HG03108 (cell line): Measurements from ENCODE around the gene RASSF6.
"Not testable (repeated sequence)": the region's sequence is repeated elsewhere in the genome, so short reads cannot be mapped to it uniquely, and the experiment has no call there.

Experiments used
- ATAC-seq: cut with Tn5 transposase; IDR thresholded peaks from one replicate; pipeline ENCODE4 v1.9.1; 2021; ENCODE audit warnings: moderate library complexity; ENCODE audit not compliant: unreplicated experiment

Gene RASSF6, protein sequence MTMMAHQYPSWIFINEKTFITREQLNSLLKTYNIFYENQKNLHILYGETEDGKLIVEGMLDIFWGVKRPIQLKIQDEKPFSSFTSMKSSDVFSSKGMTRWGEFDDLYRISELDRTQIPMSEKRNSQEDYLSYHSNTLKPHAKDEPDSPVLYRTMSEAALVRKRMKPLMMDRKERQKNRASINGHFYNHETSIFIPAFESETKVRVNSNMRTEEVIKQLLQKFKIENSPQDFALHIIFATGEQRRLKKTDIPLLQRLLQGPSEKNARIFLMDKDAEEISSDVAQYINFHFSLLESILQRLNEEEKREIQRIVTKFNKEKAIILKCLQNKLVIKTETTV

DNA sequence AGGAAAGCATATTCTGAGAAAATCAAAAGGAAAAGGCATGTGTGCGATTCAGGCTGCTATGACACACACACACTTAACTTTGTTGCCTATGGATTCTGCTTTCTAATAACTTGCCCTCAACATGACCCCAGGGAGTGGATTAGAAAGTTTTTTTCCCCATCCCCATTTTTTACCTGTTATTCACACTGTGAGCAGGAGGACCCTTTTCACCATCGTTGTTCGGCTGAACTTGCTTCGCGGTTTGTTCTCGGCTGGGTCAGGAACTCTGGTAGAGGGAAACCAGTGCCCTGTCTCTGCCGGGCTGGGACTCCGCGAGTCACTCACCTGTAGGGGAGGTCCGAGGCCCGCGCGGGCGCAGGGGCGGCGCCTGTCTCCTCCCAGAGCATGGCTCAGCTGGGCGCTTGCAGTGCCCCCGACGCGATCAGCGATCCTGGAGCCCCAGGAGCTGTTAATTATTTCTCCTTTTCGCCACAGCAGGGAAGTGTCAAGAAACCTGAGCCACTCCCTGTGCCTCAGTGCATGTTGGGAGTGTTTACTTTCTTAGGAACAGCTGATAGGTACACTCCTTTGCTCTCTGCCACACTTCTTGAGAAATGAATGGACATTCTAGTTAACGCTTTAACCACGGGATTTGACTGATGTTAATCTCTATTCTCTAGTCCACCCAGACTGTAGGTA, at the start of gene RASSF6:
Gene RASSF6, minus strand, starts transcription at position 322 of the 678 bp plus-strand sequence. CDS start 8,641 bp downstream, outside the sequence.
- peak; percentile 93 for ATAC-seq

DNA sequence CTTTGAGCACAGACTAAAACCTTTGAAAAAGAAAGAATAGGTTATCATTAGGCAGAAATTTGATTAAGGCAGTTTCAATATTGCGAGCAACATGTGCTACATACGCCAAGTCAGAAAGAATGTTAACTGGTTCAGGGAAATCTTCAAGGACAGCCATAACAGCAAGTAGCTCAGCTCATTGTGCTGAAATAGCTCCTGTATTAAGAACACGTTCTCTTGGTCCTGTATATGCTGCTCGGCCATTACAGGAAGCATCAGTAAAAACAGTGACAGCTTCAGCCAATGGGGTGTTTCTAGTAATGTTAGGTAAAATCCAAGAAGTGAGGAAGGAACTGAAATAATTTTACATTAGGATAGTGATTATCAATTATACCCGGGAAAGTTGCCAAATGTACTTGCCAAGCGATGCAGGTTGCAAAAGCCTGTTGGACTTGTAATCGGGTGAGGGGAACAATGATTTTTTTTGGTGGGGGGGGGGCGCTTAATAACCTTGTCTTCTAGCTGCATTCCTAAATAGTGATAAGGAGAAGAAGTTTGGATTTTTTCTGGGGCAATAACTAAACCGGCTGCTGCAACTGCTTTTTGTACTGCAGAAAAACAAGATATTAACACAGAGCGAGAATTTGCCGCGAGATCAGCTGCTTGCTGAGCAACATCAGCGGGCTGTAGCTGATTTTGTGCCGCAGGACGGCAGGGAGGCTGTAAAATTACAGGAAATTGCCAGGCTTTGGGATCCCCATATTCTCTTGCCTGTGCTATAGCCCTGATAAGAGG, 49.4 kb upstream of the RASSF6 start:
- ATAC-seq = no peak

DNA sequence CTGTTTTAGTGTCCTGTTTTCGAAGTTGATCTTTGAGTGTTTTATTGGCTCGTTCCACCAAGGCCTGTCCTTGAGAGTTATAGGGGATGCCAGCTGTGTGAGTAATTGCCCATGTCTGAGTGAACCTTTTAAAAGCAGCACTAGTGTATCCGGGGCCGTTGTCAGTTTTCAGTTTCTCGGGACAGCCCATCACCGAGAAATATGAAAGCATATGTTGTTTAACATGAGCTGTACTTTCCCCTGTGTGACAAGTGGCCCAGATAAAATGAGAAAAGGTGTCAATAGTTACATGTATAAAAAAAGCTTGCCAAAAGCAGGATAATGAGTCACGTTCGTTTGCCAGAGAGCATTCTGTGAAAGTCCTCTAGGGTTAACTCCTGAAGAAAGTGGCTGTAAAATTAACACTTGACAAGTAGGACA, 48.6 kb upstream of the RASSF6 start:
- ATAC-seq = no peak

DNA sequence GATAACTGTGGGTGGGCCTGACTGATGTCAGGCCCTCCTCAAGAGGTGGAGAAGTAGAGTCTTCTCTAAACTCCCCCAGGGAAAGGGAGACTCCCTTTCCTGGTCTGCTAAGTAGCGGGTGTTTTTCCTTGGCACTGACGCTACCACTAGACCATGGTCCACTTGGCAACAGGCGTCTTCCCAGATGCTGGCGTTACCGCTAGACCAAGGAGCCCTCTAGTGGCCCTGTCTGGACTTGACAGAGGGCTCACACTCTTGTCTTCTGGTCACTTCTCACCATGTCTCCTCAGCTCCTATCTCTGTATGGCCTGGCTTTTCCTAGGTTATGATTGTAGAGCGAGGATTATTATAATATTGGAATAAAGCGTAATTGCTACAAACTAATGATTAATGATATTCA, 45.7 kb upstream of the RASSF6 start:
- ATAC-seq = not testable (repeated sequence)

DNA sequence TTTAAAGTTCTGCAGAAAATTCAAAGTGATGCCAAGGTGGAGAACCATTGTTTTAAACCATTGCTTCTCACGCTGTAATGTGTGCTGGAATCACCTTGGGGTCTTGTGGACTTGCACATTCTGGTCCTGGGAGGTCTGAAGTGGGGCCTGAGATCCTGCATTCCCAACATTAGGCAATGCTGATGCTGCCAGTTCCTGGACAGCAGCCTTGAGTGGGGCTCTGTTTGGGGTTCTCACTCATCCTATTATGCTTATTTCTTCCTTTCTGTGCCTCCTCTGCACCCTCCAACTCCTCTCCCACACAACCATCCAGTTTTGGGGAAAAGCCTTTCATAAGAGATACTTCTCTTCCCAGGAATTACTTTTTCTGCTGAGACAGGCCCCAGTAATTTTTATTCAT, 44.2 kb upstream of the RASSF6 start:
- no peak for ATAC-seq

DNA sequence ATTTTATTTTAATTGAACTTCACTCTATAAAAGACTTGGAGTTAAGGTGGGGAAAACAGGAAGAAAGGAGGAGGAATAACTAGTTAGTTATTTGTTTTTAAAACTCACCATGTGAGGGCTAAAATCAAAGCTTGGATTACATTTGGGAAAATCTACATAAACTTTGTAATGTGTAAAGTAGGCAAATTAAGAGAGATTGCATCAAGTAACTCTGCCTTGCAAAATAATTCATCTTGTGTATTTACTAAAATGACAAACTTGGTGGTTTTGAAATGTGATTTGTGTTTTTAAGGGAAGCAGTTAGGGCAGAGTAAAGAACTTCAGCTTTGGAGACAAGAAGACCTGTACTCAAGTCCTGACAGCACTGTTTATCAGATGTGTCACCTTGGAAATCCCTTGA, 43.3 kb upstream of the RASSF6 start:
- ATAC-seq = no peak

DNA sequence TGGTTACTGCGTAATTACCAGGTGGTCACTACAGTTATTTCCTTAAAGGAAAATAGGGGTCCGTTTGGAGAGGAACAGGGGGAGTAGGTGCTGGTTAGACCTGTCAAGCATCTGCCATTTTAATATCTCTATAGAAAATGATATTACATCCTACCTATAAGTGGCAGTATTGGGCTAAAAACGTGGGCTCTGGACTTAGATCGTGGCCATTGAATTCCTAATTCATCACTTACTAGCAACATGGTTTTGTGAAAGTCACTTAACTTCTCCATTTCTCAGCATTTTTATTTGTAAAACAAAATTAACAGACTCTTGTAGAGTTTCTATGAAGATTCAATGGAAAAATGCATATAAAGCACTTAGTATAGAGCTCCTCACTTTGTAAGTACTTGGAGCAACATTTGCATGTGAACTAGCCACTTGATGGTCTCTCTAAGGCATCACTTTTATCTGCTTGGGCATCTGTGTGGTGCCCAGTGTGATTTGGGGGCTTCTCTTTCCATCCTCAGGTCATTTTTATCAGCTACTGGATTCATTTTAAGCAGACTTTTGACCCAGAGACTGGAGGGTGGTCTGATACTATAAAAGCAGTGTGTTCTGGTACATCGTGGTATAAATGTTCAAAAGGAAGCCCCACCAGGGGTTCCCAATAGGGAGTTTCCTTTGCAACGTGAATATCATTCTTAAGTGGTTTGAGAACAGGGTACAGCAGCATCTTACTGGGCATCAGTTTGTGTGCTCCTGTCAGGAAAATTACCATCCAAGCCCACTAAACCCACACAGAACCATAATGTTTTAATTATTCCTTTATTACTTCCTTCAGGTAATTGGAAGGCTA, 42.7 kb upstream of the RASSF6 start:
- ATAC-seq = peak; percentile 72

DNA sequence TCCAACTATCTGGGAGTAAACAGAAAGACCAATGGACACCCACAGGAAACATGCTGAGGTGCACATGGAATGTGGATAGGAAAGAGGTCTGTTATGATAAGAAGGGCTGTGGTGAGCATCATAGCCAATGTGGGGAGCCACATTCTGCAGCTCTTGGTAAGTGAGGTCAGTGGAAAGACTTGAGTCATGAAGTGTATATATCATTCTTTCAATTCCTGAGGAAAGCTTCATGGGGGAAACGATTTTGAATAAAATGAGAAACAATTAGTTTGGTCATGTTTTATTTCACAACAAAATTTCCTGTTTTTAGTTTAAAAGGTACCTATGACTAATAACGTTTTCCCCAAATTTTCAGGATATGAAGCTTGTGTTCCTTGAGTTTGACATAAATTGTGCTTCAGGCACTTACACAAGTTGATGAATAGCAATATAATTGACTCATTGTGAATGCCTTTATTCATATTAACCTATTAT, 41.4 kb upstream of the RASSF6 start:
- no peak for ATAC-seq

DNA sequence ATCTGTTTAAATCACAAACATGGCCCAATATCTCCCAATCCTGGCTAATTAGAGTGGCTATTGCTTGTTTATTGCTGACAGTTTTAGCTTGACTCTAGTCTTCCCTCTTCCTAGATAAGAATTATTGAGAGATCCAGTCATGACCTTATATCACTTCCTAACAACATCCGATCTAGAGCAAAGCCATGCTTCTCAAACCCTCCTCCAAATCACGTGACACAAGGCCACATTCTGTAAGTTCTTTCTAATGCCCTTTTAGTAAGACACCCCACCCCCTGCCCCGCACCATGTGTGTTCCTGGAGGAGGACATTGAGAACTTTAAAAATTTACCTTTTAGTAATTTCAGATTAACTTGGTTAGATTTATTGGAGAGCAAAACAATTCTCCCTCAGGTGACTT, 40.6 kb upstream of the RASSF6 start:
- ATAC-seq = no peak

DNA sequence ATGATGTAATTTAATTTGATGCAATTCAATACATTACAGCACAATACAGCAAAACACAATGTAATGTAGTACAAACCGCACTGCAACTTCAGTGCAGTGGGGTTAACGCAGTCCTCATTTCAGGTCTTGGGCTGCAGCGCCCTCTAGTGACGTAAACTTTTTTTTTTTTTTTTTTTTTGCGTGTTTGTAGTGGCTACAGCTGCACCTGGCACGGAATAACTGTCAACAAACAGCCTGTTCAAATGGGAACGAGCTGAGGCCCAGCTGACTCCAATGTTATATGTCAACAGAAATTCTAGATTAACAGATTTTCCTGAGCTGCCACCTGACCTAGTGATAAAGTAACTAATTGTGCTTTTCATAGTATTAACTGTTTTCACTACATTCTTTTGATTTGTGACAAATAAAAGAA, 33.5 kb upstream of the RASSF6 start:
- ATAC-seq = peak; percentile 74

DNA sequence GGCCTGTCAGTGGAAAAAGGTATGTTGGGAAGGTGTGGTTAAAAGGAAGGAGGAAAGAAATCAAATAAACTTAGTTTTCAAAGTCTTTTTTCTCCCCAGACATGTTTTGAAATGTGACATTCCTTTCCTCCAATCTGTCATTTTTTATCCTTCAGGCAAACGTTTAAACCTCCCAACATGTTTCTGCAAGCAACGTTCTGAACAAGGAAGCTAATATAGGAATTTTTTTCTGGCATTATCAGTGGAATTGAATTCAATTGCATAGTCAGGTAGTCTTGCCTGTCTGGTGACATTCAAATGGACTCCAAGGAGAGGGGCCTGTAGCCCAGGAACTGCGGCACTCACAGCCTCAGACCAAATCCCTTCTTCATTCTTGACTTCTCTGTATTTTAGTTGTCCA, 30.0 kb upstream of the RASSF6 start:
- ATAC-seq = no peak

DNA sequence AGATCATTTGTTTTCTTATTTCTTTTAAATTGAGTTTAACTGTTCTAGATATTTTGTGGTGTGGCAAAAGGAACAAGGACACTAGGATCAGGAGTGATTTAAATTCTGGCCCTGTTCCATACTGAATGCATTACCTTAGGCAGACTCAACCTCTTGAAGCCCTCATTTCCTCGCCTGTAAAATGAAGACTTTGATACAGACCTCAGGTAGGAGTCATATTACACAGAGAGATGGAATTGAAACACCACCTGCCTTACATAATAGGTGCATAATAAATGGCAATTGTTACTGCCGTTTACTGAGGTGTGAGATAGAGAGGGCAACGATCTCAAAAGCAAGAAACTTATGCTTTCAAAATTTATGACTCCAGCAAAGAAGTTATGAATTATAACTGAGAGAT, 28.2 kb upstream of the RASSF6 start:
- ATAC-seq = no peak

DNA sequence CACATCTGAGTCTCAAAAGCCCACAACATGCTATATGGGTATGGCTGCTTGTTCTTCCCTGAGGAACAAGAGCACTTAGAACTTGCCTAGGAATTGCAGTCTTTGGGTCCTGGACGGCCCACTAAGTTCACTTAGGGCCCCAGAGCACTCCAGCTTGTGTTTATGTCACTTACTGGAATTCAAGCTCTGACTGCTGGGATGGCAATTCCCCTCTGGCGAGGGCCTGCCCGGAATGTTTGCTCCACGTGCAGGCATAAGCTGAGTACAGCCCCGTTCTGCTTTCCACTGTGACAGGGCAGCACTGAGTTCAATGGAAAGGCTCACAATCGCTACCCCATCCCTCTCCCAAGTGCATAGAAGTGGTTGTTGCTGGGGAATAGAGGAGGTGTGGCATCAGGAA, 25.9 kb upstream of the RASSF6 start:
- ATAC-seq = no peak

DNA sequence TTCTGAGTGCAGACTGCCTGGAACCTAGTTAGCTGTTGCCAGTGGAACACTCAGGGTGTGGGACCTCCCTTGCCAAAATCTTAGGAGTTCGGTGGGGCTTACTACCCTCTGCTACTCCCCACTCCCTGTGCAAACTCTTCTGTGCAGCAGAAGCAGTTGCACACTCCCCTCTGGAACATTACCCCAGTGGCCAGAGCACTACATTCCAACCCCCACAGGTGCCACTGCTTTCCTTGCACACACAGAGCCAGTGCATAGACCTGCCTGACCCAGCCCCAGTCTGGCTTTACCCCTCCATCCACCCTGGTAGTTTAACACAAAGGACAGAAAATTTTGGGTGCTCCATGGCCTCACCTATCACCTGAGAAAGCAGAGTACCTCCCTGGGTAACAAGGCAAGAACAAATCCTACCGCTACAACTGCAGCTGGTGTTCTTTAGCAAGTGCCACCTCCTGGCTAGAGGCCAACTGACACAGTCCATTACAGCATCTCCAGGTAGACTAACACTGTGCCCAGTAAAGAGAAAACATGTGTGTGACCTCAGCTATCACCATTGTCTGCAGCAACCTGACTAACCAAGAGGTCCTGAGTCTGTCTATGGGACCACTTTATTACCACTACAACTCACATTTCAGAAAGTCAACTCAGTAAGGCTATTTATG, 11.5 kb upstream of the RASSF6 start:
- ATAC-seq = no peak

DNA sequence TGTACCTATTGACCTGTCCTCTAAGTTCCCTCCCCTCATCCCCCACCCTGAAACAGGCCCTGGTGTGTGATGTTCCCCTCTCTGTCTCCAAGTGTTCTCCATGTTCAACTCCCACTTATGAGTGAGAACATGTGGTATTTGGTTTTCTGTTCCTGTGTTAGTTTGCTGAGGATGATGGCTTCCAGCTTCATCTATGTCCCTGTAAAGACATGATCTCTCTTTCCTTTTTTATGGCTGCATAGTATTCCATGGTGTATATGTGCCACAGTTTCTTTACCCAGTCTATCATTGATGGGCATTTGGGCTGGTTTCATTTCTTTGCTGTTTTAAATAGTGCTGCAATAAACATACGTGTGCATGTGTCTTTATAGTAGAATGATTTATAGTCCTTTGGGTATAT, 8.6 kb upstream of the RASSF6 start:
- ATAC-seq = not testable (repeated sequence)

DNA sequence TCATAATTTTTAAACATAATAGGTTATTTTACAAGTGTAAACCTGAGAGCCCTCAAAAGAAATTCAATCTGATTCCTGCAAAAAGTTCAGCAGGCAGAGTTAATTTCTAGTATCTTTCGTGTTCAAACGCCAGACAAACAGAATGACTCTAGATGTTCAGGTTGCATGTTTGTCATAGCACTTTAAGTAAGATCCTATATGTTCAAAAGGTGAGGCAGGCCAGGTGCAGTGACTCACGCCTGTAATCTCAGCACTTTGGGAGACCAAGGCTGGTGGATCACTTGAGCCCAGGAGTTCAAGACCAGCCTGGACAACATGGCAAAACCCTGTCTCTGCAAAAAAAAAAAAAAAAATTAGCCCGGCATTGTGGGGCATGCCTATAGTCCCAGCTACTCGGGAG, 1.1 kb upstream of the RASSF6 start:
- ATAC-seq = no peak

DNA sequence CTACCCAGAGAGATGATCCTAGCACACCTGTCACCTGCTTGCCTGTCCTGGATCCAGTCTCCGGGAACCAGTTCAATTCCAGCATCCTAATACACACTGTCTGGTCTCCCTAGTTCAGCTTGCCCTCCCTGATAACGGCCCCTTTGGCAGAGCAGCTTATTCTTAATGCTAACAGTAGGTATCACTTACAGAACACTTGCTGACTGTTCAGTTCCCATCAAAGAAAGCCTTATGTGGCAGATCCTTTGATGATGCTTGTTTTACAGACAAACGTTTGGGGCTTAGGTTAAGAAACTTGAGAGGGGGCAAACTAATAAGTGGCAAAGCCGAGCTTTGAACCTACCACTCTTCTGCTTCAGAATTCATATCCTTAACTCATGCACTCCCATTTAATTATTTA, 890 bp downstream of the RASSF6 start:
- ATAC-seq = no peak

DNA sequence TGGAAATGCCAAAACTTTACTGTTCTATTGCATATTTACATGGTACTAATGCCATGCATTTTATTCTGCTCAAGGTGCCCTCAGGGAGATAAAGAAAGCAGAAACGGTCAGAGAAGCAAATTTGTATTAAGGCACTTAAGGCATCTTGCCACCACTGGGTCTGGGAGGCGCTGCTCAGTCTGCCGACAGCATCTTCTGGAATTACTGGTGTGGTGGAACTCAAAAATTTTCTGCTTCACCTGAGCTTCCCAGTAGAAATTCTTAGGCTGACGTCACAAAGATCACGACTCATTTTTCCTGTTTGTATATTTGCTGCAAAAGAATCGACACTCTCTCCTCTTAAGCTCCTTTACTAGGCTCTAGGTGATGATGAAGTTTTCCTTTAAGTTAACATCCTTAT, 3.0 kb downstream of the RASSF6 start:
- ATAC-seq = no peak

DNA sequence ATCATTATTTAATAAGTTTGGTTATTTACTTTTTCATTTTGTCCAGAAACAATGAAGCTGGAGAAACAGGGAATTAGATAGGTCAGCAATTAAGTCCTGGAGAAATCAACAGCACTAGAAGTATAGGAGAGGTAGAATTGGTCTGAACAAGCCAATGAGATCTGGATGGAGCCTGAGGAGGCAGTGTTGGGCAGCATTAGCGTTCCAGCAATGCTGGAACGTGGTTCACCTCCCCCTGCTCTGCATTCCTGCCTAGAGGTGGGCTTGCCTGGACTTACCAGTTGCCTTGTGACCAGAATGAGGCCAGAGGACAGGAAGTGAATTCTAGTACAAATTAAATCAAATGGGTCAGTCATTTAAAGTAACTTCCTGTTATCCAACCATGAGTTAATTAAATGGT, 4.6 kb downstream of the RASSF6 start:
- no peak for ATAC-seq

DNA sequence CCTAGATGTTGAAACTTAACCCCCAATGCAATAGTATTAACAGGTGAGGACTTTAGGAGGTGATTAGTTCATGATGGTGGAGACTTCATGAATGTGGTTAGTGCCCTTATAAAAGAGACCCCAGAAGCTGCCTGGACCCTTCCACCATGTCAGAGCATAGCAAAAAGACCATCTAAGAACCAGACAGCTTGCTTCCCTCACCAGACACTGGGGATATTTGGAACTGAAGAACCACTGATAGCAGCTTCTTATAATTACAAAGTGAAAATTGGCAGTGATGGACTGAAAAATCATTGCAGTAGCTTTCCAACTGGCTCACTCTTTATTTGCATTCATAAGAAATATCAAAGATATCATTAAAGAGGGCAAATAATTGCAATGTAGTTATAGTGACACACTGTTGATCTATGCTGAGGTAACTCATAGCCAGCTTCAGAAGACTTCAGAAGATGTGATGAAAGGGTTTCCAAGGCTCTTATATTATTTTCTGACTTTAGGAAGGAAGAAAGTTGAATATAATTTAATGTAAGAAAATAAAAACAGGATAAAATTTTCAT, 5.8 kb downstream of the RASSF6 start:
- no peak for ATAC-seq
